CD4-positive, alpha-beta T cell treated with Interferon alpha-2 for 1 hour (primary cell): Measurements from ENCODE around the gene TCERG1L.
"Not testable (repeated sequence)": the region's sequence is repeated elsewhere in the genome, so short reads cannot be mapped to it uniquely, and the experiment has no call there.

Source experiments
- DNase-seq, 2 donors: peaks; one replicate each; pipeline ENCODE4 v3.0.0-alpha.2; 2020 to 2022

The TCERG1L gene

GRCh38 chr10:131080571-131080970 is 230.9 kb downstream of the TCERG1L start:
- DNase-seq, result no peak

DNA sequence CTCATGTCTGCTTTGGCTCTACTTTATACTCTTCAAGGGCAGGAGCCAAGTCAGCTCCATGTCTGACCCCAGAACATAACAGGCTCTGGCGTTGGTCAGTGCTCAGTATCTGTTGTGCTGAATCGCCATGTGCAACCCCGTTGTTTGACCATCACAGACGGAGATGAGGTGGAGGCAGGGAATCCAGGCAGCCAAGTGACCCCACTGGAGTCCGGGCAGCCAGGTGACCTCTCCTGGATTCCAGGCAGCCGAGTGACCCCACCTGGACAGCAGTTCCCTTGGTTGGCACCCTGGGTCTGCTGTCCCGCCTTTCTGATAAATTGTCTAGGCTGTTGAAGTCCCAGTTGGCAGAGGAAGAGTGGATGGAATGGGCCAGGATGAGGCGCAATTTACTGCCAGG is 232.2 kb downstream of the TCERG1L start:
- DNase-seq, result no peak

GRCh38 chr10:131078882-131079280 is 232.6 kb downstream of the TCERG1L start:
- DNase-seq, result not testable (repeated sequence)

DNA sequence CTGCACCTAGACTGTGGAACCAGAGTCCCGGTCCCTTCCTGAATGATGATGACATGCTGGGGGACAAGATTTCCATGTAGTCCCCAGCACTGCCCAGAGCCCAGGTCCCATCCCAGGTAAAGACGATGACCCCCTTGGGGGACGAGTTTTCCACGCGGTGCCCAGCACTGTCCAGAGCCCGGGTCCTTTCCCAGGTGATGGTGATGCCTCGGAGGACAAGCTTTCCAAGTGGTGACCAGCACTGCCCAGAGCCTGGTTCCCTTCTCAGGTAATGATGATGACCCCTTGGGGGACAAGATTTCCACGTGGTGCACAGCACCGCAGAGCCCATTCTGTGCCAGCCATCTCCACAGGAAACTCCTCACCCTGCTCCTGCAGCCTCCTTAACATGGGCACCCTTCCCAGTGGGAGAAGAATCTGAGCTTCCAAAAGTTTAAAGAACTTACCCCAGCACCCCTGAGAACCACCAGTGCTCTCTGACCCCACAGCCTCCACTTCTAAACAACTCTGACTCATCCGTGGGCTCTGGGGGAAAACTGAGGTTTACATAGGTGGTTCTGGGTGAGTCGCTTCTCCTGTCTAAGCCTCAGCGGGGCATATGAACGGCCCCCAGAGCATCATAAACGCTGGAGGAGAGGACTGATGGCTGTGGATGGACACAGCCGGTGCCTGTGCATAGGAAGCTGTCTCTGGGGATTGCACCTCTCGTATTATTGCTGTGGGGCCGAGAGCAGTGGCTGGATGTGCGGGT is 233.2 kb downstream of the TCERG1L start:
- no peak for DNase-seq

GRCh38 chr10:131077724-131078123 is 233.8 kb downstream of the TCERG1L start:
- DNase-seq, result no peak

DNA sequence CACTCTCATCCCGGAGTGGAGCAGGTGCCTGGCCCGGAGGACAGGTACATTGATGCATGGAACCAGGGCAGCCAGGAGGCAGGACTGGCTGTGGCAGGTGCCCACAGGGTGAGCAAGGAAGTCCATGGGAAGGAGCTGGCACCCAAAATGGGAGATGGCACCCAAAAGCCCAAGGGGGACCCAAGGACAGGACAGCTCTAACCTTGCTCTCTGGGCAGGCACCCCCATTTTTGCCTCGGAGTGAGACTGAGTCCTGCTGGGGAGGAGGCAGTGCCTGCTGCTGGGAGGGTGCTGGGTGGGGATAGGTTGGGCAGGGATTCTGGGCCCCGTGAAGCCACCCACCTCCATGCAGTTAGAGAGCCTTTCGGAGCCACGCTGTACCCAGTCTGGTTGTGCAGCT is 234.5 kb downstream of the TCERG1L start:
- no peak for DNase-seq

- DNase-seq, result no peak
These were observed 235.2 kb downstream of the TCERG1L start for GRCh38 chr10:131076356-131076755.

GRCh38 chr10:131075218-131075770 is 236.2 kb downstream of the TCERG1L start:
- DNase-seq, result no peak

GRCh38 chr10:131074682-131075081 is 236.8 kb downstream of the TCERG1L start:
- DNase-seq, result no peak

DNA sequence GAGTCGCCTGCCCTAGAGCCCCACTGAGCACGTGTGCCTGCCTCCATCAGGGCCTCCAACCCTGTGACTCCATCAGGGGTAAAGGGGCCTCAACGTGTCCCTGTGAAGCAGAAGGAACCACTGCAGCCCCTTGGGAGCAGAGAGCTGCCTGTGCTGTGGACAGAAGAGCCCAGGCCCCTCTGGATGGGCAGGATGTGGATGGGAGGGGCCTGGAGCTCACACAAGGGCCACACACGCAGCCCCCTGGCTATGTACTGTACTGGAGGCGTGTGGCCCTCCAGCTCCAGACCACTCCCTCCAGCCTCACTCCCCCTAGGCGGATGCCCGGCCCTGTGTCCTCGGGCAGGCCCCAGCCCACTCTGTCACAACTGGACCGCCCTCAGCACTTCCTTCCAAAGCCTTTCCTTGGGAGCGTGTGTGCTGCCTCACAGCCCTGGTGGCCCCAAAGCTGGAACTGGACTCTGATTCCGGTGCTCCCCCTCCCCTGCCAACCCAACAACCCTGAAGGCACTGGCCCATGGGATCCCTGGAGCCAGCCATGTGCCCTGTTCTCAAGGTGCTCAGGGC is 238.0 kb downstream of the TCERG1L start:
- DNase-seq, result no peak

DNA sequence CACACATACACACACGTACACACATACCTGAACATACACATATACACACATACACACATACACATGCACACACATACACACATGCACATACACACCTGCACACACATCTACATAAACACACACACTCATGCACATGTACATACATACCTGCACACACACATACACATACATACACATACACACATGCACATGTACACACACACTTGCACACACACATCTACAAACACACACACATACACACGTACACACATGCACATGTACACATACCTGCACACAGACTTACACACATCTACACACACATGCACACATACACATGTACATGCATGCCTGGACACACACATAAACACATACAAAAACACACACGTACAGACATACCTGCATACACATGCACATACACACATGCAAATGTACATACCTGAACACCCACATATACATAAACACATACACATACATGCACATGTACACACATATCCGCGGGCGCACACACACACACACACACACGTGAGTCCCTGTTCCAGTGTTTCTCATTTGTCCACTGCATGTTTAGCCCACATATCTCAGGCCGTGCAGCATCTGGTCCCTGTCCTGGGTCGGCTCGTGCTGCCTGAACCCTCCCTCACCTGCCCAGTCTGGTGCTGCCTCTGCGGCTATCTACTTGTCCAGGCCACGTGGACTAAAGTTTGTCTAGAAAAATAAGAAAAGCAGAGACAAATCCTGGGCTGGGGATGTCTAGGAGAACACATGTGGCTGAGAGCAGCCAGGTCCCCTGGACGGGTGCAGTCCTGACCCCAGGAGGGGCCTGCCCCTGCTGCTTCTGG is 238.7 kb downstream of the TCERG1L start:
- DNase-seq, result no peak

DNA sequence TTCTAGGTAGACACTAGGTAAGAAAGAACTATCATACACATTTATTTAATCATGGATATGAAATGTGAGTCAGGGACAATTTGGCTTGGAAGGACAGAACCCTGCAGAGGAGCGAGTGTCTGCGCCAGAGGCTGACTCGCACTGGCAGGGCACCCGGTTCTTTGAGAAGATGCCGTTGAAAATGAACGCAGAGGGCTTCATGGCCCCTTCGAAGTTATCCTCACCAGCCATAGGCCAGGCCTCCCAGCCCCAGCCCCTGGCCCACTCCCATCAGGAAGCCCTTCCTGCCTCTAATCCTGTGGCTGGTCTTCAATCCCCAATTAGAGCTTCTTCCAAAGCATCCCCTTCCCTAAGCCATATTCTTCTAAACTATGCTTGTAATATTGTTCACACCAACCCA is 239.8 kb downstream of the TCERG1L start:
- DNase-seq, result no peak

DNA sequence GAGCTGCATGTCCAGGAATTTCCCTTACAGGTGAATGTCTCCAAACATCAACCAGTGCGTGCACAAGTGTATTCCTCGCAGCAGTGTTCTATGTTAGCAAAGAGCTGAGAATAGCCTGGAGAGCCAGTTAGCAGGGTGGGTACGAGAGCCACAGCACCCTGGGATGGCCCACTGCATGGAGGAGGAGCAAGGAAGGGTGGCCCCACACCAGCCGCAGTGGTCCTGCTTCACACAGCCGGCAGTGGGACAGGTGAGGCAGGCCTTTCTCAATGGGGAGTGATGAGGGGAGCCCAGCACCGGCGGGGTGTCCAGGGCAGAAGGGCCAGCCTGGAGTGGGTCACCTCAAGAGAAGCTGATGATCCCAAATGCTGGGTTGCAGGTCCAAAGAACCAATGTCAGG is 240.7 kb downstream of the TCERG1L start:
- DNase-seq, result no peak

DNA sequence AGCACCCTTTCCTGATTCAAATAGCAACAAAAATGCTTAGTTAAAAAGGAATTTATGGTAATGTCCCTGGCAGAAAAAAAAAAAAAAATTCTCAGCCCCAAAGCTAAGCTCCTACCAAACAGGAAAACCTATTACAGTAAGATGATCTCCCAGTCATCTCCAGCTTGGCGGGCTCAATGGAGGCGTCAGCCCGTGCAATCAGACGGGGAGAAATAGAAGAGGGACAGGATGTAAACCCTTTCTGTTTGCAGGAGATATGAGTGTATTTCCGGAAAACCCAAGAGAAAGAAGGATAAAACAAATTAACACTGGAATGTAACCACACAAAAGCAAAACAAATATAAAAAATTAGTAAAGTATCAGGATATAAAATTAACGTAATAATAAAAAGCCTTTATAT is 242.8 kb downstream of the TCERG1L start:
- DNase-seq, result no peak

DNA sequence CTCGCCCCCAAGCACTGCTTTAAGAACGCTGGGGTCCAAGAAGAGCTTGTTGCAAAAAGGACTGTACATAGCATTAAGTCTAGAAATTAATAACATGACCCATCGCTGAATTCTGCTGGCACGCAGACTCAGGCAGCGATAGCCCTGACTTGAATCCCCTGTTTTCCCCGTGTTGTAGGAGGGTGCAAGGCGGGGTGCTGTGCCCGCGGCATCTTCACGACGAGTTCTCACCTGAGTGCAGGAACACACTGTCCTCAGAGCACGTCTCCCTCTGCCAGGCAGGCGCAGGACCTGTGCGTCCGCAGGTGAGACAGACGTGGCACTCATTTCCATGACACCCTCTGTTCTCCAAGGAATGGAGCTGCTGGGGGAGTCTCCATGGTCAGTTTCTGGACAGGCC is 243.2 kb downstream of the TCERG1L start:
- DNase-seq, result no peak

- no peak for DNase-seq
These were observed 243.8 kb downstream of the TCERG1L start for GRCh38 chr10:131067690-131068089.

DNA sequence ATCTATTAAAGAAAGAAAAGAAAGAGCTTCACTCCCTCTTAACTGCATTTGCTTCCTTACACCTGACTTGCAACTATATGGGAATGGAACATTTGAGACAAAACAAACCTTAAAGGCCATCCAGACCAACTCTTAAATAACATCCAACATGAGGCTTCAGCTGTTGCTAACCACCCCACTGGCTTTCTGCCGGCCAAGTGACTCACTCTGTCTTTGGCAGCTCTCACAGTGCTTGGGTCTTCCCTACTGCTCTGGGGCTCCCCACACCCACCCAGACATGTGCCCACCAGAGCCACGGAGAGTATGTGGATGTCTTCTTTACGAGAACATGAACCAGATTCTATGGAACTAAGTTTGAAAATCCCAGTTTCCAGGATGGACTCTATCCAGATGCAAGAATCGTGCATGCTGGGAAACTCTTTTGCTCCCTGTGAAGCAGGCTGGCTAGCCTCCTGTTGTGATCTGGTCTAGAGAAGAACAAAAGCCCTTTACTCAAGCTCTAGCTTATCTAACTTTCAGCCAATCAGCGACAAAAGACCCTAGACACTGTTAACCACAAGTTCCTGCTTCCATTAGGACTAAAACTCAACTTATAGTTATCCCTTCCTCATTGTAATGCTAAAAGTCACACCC is 245.7 kb downstream of the TCERG1L start:
- no peak for DNase-seq

GRCh38 chr10:131063311-131063710 is 248.2 kb downstream of the TCERG1L start:
- DNase-seq, result no peak

GRCh38 chr10:131062621-131063260 is 248.8 kb downstream of the TCERG1L start:
- DNase-seq, result no peak

GRCh38 chr10:131061216-131061615 is 250.3 kb downstream of the TCERG1L start:
- no peak for DNase-seq

DNA sequence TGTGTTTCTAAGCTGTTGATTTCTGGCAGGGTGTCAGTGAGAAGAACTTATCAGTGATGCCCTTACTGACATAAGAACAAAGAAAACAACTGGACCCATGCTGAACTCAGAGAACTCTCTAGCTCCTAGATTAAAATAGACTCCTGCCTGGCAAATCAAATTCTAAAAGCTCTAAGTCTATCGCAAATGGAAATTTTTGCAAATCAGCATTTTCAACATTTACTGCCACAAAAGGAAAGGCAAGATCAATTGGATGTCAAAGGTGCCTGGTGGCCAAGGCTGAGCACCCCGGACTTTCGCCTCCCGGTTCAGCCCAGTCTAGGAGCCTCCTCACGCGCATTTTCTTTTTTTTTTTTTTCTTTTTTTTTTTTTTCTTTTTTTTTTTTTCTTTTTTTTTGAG is 251.6 kb downstream of the TCERG1L start:
- no peak for DNase-seq

DNA sequence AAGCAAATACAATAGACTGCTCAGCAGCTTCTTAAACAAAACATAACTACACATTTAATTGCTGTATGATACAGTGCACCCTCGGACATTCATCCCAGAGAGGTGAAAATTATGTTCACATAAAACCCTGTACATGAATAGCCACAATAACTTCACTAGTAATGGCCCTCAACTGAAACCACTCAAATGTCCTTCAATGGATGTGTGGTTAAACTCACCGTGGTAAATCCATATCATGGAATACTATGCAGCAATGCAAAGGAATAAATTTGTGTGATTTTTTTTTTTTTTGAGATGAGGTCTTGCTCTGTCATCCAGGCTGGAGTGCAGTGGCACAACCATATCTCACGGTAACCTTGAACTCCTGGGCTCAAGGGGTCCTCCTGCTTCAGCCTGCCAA is 252.7 kb downstream of the TCERG1L start:
- no peak for DNase-seq

DNA sequence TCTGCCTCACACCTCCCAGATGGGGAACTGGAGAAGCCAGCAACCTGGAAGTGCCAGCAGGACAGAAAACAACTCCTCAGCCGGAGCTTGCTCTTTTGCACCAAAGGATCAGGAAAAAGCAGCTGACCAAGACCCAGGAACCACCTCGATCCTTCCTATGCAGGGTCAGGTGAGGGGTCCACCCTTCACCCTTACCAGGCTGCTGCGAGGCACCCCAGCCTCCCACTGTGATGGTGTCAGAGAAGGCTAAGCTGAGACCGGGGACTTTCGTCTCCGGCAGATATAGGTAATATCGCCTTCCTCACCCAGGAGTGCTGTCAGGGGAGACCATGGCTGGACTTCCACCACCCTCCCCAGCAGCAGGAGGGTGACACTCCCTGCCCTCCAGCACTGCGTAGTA is 254.7 kb downstream of the TCERG1L start:
- no peak for DNase-seq
